OCI-LY7 (cell line): ENCODE results near the gene SRCAP.

ENCODE experiments used
- CTCF ChIP-seq: fragments of 200-600 bp; sonication (generic); conservative IDR thresholded peaks from 2 replicates; pipeline ENCODE4 v1.5.1; 2014; ENCODE audit warnings: mild to moderate bottlenecking, antibody characterized with exemption, low read length, moderate library complexity, mixed read lengths
- EZH2phosphoT487 ChIP-seq: fragments of 200-600 bp; sonication (generic); IDR thresholded peaks from 2 replicates; pipeline ENCODE4 v1.6.1; 2018; ENCODE audit warnings: low read depth, borderline replicate concordance, mild to moderate bottlenecking, mixed run types, antibody characterized with exemption, low read length, moderate library complexity, mixed read lengths

GRCh38 chr16:30745082-30745481 lies 46.1 kb downstream of the SRCAP start:
- TF ChIP-seq CTCF, result no peak
- TF ChIP-seq EZH2phosphoT487, result no peak
